Osteoblast (primary cell): ENCODE measurements around the gene F2RL2. TPM values are rescaled to one million over a fixed set of nuclear protein-coding genes. Genes with fewer than 3 reads are reported as not detected.

Source experiments
- DNase-seq: peaks from one replicate; pipeline ENCODE4 v3.0.0; 2011; ENCODE audit warnings: low spot score, mixed read lengths; ENCODE audit not compliant: insufficient read length; ENCODE audit errors: missing footprints
- H2AFZ ChIP-seq: 2 replicates; pipeline ENCODE4 v1.6.0; 2011; ENCODE audit warnings: mild to moderate bottlenecking, low read length
- H3K27ac ChIP-seq: 2 replicates; pipeline ENCODE4 v1.5.1; 2011; ENCODE audit warnings: mild to moderate bottlenecking, low read depth, low read length, moderate library complexity
- H3K27me3 ChIP-seq: 2 replicates; pipeline ENCODE4 v1.6.0; 2012; ENCODE audit warnings: mild to moderate bottlenecking, control low read depth, inconsistent platforms, low read length, moderate library complexity; ENCODE audit not compliant: insufficient read depth
- H3K36me3 ChIP-seq: 2 replicates; pipeline ENCODE4 v1.5.1; 2011; ENCODE audit warnings: mild to moderate bottlenecking, low read length, control low read depth, moderate library complexity; ENCODE audit not compliant: insufficient read depth
- H3K4me1 ChIP-seq: 2 replicates; pipeline ENCODE4 v1.5.1; 2011; ENCODE audit warnings: mild to moderate bottlenecking, low read length, control low read depth, moderate library complexity; ENCODE audit not compliant: insufficient read depth
- H3K4me2 ChIP-seq: 2 replicates; pipeline ENCODE4 v1.6.0; 2011; ENCODE audit warnings: mild to moderate bottlenecking, low read length; ENCODE audit not compliant: insufficient read depth
- H3K4me3 ChIP-seq: fragments of 200-600 bp; sonication (generic); 3 replicates; pipeline ENCODE4 v1.5.1; 2012; ENCODE audit warnings: mild to moderate bottlenecking, low read length, inconsistent platforms; ENCODE audit not compliant: insufficient read depth
- H3K79me2 ChIP-seq: 2 replicates; pipeline ENCODE4 v1.6.0; 2012; ENCODE audit warnings: mild to moderate bottlenecking, low read length, control low read depth, inconsistent platforms; ENCODE audit not compliant: insufficient read depth
- H3K9me3 ChIP-seq: 2 replicates; pipeline ENCODE4 v1.5.1; 2011; ENCODE audit warnings: low read depth, low read length, control low read depth
- H4K20me1 ChIP-seq: 2 replicates; pipeline ENCODE4 v1.6.0; 2012; ENCODE audit warnings: mild to moderate bottlenecking, low read length, control low read depth; ENCODE audit not compliant: insufficient read depth
- total RNA-seq: library from RNA; depleted of rRNA; stranded (reverse); fragments of >200 nt; gene quantifications from 2 replicates; pipeline ENCODE4 v1.2.3, GENCODE V29; 2012
- TF ChIP-seq, protein P1 (sequence below): IDR thresholded peaks from 2 replicates; pipeline ENCODE4 v1.5.1; 2011; ENCODE audit warnings: mild to moderate bottlenecking, low read depth, low read length, moderate library complexity; ENCODE audit errors: extremely low read depth

Gene F2RL2
- total RNA-seq, 1 donor = 1.1 TPM

DNA sequence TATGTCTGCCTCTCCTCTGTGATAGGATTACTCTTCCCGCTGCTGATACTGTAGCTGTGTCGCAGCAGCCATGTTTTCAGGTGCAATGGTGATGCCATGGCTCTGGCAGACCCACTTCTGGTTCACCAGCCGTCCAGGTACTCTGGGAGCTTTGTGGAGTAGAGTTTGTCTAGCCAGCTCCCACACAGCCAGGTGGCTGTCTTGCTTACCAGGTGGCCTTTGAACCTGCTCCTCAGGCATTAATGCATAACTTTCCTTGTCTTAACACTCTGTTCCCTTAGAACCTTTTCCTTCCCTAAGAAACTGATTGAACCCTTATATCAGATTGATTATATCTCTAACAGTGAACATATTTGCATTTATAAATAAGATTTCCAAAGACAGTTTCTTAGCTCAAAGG is 42.2 kb downstream of the F2RL2 start:
- Histone ChIP-seq H3K36me3 (no peaks in the 10 kb centered on the region), H3K27me3 (peaks cover 10% of the 10 kb centered on the region), H3K4me1 (peaks cover 7% of the 10 kb centered on the region), H3K27ac (no peak overlapping the region), H2AFZ (no peak overlapping the region), H3K4me3 (no peak overlapping the region), H3K4me2 (no peak overlapping the region), H3K79me2 (no peaks in the 10 kb centered on the region), H4K20me1 (no peaks in the 10 kb centered on the region), H3K9me3 (no peaks in the 10 kb centered on the region)
- TF ChIP-seq, protein P1, sequence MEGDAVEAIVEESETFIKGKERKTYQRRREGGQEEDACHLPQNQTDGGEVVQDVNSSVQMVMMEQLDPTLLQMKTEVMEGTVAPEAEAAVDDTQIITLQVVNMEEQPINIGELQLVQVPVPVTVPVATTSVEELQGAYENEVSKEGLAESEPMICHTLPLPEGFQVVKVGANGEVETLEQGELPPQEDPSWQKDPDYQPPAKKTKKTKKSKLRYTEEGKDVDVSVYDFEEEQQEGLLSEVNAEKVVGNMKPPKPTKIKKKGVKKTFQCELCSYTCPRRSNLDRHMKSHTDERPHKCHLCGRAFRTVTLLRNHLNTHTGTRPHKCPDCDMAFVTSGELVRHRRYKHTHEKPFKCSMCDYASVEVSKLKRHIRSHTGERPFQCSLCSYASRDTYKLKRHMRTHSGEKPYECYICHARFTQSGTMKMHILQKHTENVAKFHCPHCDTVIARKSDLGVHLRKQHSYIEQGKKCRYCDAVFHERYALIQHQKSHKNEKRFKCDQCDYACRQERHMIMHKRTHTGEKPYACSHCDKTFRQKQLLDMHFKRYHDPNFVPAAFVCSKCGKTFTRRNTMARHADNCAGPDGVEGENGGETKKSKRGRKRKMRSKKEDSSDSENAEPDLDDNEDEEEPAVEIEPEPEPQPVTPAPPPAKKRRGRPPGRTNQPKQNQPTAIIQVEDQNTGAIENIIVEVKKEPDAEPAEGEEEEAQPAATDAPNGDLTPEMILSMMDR = no peak
- DNase-seq = no peak

DNA sequence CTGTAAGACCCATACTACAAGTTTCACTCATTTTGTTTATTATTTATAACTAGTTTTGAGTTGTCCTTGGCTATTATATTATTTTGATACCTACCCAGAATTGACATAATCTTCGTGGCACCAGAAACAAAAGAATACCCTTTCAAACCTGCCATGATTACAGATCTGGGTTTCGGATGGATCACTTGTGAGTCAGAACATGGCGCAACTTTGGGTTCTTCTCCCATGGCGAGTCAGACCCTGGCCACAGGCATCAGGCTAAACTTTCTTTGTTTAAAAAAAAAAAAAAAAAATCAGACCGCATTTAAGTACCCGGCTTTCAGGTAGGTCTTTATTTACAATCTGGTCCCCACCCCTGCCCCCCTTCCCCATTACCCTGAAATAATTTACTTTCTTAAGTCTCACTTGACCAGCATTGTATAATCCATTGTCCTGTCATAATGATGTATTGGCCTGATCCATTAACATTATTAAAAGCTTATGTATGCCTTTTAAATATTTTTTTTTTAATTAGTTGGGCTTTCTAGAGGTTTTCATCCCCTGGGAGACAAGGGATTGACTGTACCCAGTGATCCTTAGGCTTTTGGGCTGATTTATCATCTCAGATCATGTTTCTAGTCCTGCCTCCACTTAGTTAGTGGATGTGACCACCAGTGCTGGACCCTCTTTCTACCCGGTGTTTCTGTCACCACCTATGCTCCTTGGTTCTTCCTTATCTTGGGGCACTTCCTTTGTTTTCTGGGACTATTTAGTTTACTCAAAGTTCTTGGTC is 43.9 kb downstream of the F2RL2 start:
- Histone ChIP-seq H3K4me3 (no peak overlapping the region), H3K79me2 (no peaks in the 10 kb centered on the region), H3K36me3 (no peaks in the 10 kb centered on the region), H3K27me3 (peaks cover 5% of the 10 kb centered on the region), H3K4me1 (peaks cover 7% of the 10 kb centered on the region), H3K9me3 (no peaks in the 10 kb centered on the region), H3K27ac (no peak overlapping the region), H2AFZ (no peak overlapping the region), H3K4me2 (no peak overlapping the region), H4K20me1 (no peaks in the 10 kb centered on the region)
- TF ChIP-seq, protein P1 = no peak
- no peak for DNase-seq

DNA sequence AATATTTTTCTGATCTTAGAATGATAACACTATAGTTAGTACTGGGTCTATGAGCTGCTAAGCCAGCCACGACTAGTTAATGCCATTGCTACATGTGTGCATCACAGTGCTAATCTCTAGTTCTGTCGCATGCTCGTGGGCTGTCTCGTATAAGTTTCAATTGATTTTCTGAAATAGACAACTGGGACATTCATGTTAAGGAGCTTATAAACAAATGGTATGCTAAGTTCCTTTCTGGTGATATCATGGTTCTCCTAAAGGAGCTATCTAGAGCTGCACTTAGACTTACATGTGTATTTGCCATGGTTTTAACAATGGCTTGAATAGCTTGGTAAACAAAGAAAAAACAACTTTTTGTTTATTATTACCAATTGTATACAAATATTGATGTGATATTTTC is 46.2 kb downstream of the F2RL2 start:
- Histone ChIP-seq H3K4me2 (no peak overlapping the region), H3K27me3 (peaks cover 5% of the 10 kb centered on the region), H3K27ac (no peak overlapping the region), H4K20me1 (no peaks in the 10 kb centered on the region), H3K9me3 (no peaks in the 10 kb centered on the region), H3K36me3 (no peaks in the 10 kb centered on the region), H2AFZ (no peak overlapping the region), H3K4me1 (no peaks in the 10 kb centered on the region), H3K79me2 (no peaks in the 10 kb centered on the region), H3K4me3 (no peak overlapping the region)
- TF ChIP-seq, protein P1 = no peak
- no peak for DNase-seq

DNA sequence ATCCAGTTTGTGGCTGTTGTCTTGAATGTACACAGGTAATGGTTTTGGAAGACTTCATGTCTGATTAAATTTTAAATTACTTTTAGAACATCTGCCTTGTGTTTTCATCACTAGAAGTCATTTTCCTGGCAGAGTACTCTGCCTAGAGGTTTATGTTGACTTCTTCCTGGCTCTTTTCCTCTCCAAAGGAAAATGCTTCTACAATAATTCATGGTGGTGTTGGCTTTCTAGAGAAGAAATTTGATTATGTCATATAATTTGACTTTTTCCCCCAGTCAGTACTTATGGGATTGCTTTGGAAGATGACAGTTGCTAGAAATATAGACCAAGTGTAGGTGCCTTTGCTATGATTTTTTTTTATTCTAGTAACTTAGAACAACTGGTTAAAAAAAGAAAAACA is 46.8 kb downstream of the F2RL2 start:
- Histone ChIP-seq H2AFZ (no peak overlapping the region), H4K20me1 (no peaks in the 10 kb centered on the region), H3K79me2 (no peaks in the 10 kb centered on the region), H3K27ac (no peak overlapping the region), H3K27me3 (peaks cover 8% of the 10 kb centered on the region), H3K4me2 (no peak overlapping the region), H3K4me3 (no peak overlapping the region), H3K9me3 (no peaks in the 10 kb centered on the region), H3K4me1 (no peaks in the 10 kb centered on the region), H3K36me3 (no peaks in the 10 kb centered on the region)
- DNase-seq = no peak
- TF ChIP-seq, protein P1 = no peak
